ENCODE data around the gene PTCH2. TPM values are rescaled to one million over a fixed set of nuclear protein-coding genes. Genes with fewer than 3 reads are reported as not detected.

The PTCH2 gene
- total RNA-seq, 2 experiments from 2014 or later, result 0.13 to 0.97 TPM

GRCh38 chr1:44834328-44834727 is 8.7 kb downstream of the PTCH2 start:
- Mint-ChIP-seq H3K27me3 (no peaks in the 10 kb centered on the region), H3K4me1 (ENCODE audit: low read depth) (peaks cover 10% of the 10 kb centered on the region), H3K27ac (no peak overlapping the region), H3K36me3 (ENCODE audit: low read depth) (no peaks in the 10 kb centered on the region), H3K4me3 (no peak overlapping the region), H3K9me3 (no peaks in the 10 kb centered on the region)
- ChIA-PET CTCF (interaction anchor here (1.2 to 2.7 kb wide), 5 partner anchors 11 to 176 kb away, joined by 3 to 14 read pairs (median 4); partner anchors contain the start of gene EIF2B3), POLR2A (interaction anchor here (0.5 to 7.1 kb wide), 3 partner anchors 14 to 687 kb away, joined by 3 to 66 read pairs (median 4); partner anchors contain the start of gene PRDX1)
- ATAC-seq, result no peak
- no peak for TF ChIP-seq CTCF (IDR thresholded peaks at IDR 0.05)
- no peak for DNase-seq
- intact Hi-C loops (cut with micrococcal nuclease), result no loop called here

DNA sequence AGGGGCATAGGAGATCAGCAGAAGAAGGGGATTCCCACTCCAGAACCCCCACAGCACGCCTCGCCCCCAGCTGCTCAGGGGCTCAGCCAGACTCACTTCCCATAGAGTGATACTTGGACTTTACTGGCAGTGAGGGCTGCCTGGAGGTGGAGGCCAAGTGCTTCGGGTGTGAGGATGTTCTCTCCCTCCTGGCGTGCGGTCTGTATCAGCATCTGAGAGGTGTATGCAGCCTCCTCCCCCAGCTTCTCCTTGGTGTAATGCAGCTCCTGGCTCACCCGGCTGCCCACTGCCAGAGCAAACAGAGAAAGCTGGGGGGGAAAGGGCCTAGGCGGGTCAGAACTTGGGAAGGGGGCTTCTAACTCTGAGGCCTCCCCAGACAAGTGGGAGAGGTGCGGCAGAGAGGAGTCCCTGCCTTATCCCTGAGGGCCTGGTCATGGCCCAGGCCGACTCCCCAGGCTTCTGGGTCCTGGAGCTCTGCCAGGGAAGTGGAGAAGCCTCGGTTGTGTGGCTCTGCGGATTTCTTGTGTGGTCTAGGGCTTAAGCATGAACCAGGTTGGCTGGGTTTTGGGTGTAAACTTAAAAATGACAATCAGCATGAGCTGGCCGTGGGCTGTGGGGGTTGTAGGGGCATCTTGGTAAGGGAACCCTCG is 10.9 kb downstream of the PTCH2 start:
- no peak overlapping the region for H3K27ac Mint-ChIP-seq
- ChIA-PET POLR2A (interaction anchor here (2.5 to 7.1 kb wide), 3 partner anchors 12 to 111 kb away, joined by 6 to 66 read pairs (median 14); partner anchors contain the start of gene RPS8), CTCF (interaction anchor here (0.7 to 1.3 kb wide), 3 partner anchors 9 to 97 kb away, joined by 3 to 4 read pairs (median 3); no protein-coding TSS in a partner anchor)
- no peak overlapping the region for H3K4me3 Mint-ChIP-seq
- H3K9me3 Mint-ChIP-seq, result no peaks in the 10 kb centered on the region
- no peaks in the 10 kb centered on the region for H3K36me3 Mint-ChIP-seq (ENCODE audit: low read depth)
- ATAC-seq, result no peak
- peaks cover 10% of the 10 kb centered on the region for H3K4me1 Mint-ChIP-seq (ENCODE audit: low read depth)
- no peak for DNase-seq
- no peak for TF ChIP-seq CTCF (IDR thresholded peaks at IDR 0.05)
- no peaks in the 10 kb centered on the region for H3K27me3 Mint-ChIP-seq
- intact Hi-C loops (cut with micrococcal nuclease), result no loop called here

DNA sequence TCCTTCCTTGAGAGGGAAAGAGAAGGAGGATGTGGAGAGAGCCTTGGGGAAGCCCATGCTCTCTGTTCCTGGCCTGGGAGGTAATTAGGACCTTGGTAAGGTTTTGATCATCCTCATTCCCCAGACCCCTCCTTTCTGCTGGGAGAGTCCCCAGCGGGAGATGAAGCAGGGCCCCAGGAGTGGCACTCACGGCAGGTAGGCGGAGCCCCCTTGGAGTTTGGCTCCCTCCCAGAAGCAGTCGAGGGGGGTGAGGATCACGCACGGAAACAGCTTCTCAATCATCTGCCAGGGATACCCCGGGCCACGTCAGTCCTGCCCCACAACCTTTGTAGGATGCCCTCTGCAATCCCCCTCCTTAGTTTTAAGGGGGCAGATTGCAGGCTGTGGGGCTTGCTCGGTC is 11.5 kb downstream of the PTCH2 start:
- DNase-seq, result no peak
- no peak for TF ChIP-seq CTCF (IDR thresholded peaks at IDR 0.05)
- H3K36me3 Mint-ChIP-seq (ENCODE audit: low read depth), result no peaks in the 10 kb centered on the region
- no peaks in the 10 kb centered on the region for H3K9me3 Mint-ChIP-seq
- peaks cover 10% of the 10 kb centered on the region for H3K4me1 Mint-ChIP-seq (ENCODE audit: low read depth)
- intact Hi-C loops (cut with micrococcal nuclease), result no loop called here
- CTCF ChIA-PET, result interaction anchor here (1.3 kb wide), 1 partner anchor 98 kb away, joined by 3 read pairs; no protein-coding TSS in a partner anchor
- no peak overlapping the region for H3K27ac Mint-ChIP-seq
- ATAC-seq, result no peak
- no peaks in the 10 kb centered on the region for H3K27me3 Mint-ChIP-seq
- no peak overlapping the region for H3K4me3 Mint-ChIP-seq
- POLR2A ChIA-PET, result interaction anchor here (1.0 to 7.1 kb wide), 4 partner anchors 11 to 110 kb away, joined by 3 to 66 read pairs (median 10); partner anchors contain the start of gene RPS8

DNA sequence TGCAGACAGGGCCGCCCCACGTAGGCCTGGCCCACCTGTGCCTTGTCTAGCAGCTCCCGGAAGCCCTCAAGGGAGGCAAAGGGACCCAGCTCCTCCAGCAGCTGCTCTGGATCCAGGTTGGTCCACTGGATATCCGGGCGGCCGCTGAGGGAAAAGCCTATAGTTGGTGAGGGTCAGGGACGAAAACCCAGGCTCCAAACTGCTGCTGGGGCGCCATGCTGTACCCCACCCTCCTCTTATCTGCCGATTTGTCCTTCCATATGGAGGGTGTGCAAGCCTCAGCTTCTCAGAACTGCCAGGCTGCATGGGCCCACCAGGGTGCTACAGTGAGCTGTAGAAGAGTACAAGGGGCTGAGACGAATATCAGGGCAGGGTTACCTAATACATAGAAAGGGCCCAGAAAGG is 12.2 kb downstream of the PTCH2 start:
- Mint-ChIP-seq H3K9me3 (no peaks in the 10 kb centered on the region), H3K36me3 (ENCODE audit: low read depth) (no peaks in the 10 kb centered on the region), H3K27me3 (no peaks in the 10 kb centered on the region), H3K4me1 (ENCODE audit: low read depth) (peaks cover 7% of the 10 kb centered on the region), H3K27ac (no peak overlapping the region), H3K4me3 (no peak overlapping the region)
- CTCF ChIA-PET, result no interaction called here
- ATAC-seq (no peak), DNase-seq (no peak)
- no peak for TF ChIP-seq CTCF (IDR thresholded peaks at IDR 0.05)
- POLR2A ChIA-PET, result interaction anchor here (0.6 to 7.1 kb wide), 5 partner anchors 11 to 109 kb away, joined by 3 to 66 read pairs (median 6); partner anchors contain the start of gene RPS8
- intact Hi-C loops (cut with micrococcal nuclease), result no loop called here
